IMR-90 (cell line): ENCODE results near the gene MRPS31. TPM values are rescaled to one million over a fixed set of nuclear protein-coding genes. Genes with fewer than 3 reads are reported as not detected.

Experiments used
- ATAC-seq: fragments of 200-7000 bp; cut with Tn5 transposase; 2 replicates; pipeline ENCODE4 v1.9.1; 2020; ENCODE audit warnings: low read depth, mild to moderate bottlenecking, moderate library complexity
- BruUV-seq: library from RNA; stranded (reverse); fragments of 400-500 nt; replicated peaks from 2 replicates; lab custom pipeline; 2021; lab: Mats Ljungman, UMichigan
- CTCF ChIA-PET: fragments of 300-600 bp; formaldehyde crosslinking; extraction: SDS; loops from one replicate; lab custom pipeline; 2021; ENCODE audit warnings: antibody characterized with exemption; lab: Yijun Ruan, JAX
- POLR2A ChIA-PET: fragments of 300-600 bp; sonication (Branson Sonifier 250); formaldehyde crosslinking; loops from one replicate; lab custom pipeline; 2022; ENCODE audit warnings: antibody characterized with exemption; ENCODE audit not compliant: unreplicated experiment; lab: Charles Lee
- DNase-seq: peaks from one replicate; pipeline ENCODE4 v3.0.0; 2013
- H2AFZ ChIP-seq: replicated peaks from 2 replicates; pipeline ENCODE3; 2013; ENCODE audit warnings: low read length, mild to moderate bottlenecking; ENCODE audit not compliant: poor library complexity
- H2AK5ac ChIP-seq: 2 replicates; pipeline ENCODE4 v1.6.1; 2013; ENCODE audit warnings: low read depth, low read length, inconsistent platforms
- H2AK9ac ChIP-seq: replicated peaks from 2 replicates; pipeline ENCODE3; 2013; ENCODE audit warnings: mild to moderate bottlenecking, low read depth, low read length, moderate library complexity; ENCODE audit not compliant: poor library complexity
- H2BK120ac ChIP-seq: 2 replicates; pipeline ENCODE4 v1.6.1; 2013; ENCODE audit warnings: low read depth, low read length, inconsistent platforms
- H2BK15ac ChIP-seq: 3 replicates; pipeline ENCODE4 v1.6.1; 2013; ENCODE audit warnings: low read depth, low read length, inconsistent platforms
- H2BK20ac ChIP-seq: 2 replicates; pipeline ENCODE4 v1.6.1; 2013; ENCODE audit warnings: low read depth, mild to moderate bottlenecking, inconsistent platforms, low read length, moderate library complexity
- H2BK5ac ChIP-seq: 2 replicates; pipeline ENCODE4 v1.6.1; 2013; ENCODE audit warnings: mild to moderate bottlenecking, low read depth, low read length, inconsistent platforms; ENCODE audit not compliant: poor library complexity, severe bottlenecking
- H3K14ac ChIP-seq: replicated peaks from 2 replicates; pipeline ENCODE4 v1.6.1; 2013; ENCODE audit warnings: low read depth, low read length, inconsistent platforms
- H3K18ac ChIP-seq: 2 replicates; pipeline ENCODE4 v1.6.1; 2013; ENCODE audit warnings: low read depth, low read length, control low read depth
- H3K23ac ChIP-seq: 2 replicates; pipeline ENCODE4 v1.6.1; 2013; ENCODE audit warnings: low read depth, low read length, inconsistent platforms
- H3K27ac ChIP-seq: 2 replicates; pipeline ENCODE4 v1.5.1; 2013; ENCODE audit warnings: mild to moderate bottlenecking, control low read depth, low read length; ENCODE audit not compliant: insufficient read depth
- H3K27me3 ChIP-seq: 2 replicates; pipeline ENCODE4 v1.6.1; 2013; ENCODE audit warnings: low read length; ENCODE audit not compliant: control insufficient read depth, insufficient read depth
- H3K36me3 ChIP-seq: 2 replicates; pipeline ENCODE4 v1.6.1; 2013; ENCODE audit warnings: low read length, mixed read lengths; ENCODE audit not compliant: control insufficient read depth, insufficient read depth
- H3K4ac ChIP-seq: 2 replicates; pipeline ENCODE4 v1.6.1; 2013; ENCODE audit warnings: low read depth, low read length, inconsistent platforms
- H3K4me1 ChIP-seq: 2 replicates; pipeline ENCODE4 v1.6.1; 2013; ENCODE audit warnings: low read length, mixed read lengths; ENCODE audit not compliant: control insufficient read depth, insufficient read depth
- H3K4me2 ChIP-seq: 2 replicates; pipeline ENCODE4 v1.6.1; 2013; ENCODE audit warnings: low read depth, mild to moderate bottlenecking, control low read depth, low read length, moderate library complexity
- H3K4me3 ChIP-seq: 2 replicates; pipeline ENCODE4 v1.5.1; 2013; ENCODE audit warnings: low read depth, mild to moderate bottlenecking, control low read depth, low read length, moderate library complexity; ENCODE audit not compliant: insufficient read depth
- H3K56ac ChIP-seq: 2 replicates; pipeline ENCODE4 v1.6.1; 2013; ENCODE audit warnings: low read length, inconsistent platforms; ENCODE audit not compliant: insufficient read depth; ENCODE audit errors: extremely low read depth
- H3K79me1 ChIP-seq, 2 experiments: 2 replicates each; pipeline ENCODE4 v1.6.1; 2013; ENCODE audit warnings: low read length in 2 of 2, inconsistent platforms in 1 of 2, low read depth in 1 of 2
- H3K9ac ChIP-seq: 2 replicates; pipeline ENCODE4 v1.6.1; 2013; ENCODE audit warnings: low read depth, low read length, control low read depth
- H3K9me1 ChIP-seq: 2 replicates; pipeline ENCODE4 v1.6.1; 2013; ENCODE audit warnings: low read length, inconsistent platforms; ENCODE audit not compliant: insufficient read depth
- H3K9me3 ChIP-seq: 2 replicates; pipeline ENCODE4 v1.6.1; 2013; ENCODE audit warnings: low read length; ENCODE audit not compliant: control insufficient read depth, insufficient read depth
- H4K20me1 ChIP-seq: 2 replicates; pipeline ENCODE4 v1.6.1; 2013; ENCODE audit warnings: low read length, inconsistent platforms; ENCODE audit not compliant: insufficient read depth
- H4K5ac ChIP-seq: 2 replicates; pipeline ENCODE4 v1.6.1; 2013; ENCODE audit warnings: mild to moderate bottlenecking, low read depth, low read length, control low read depth
- H4K8ac ChIP-seq, 2 experiments: 2 replicates each; pipeline ENCODE4 v1.6.1; 2013; ENCODE audit warnings: low read depth in 2 of 2, low read length in 2 of 2, control low read depth in 1 of 2, inconsistent platforms in 1 of 2
- H4K91ac ChIP-seq: 2 replicates; pipeline ENCODE4 v1.6.1; 2013; ENCODE audit warnings: low read depth, low read length, inconsistent platforms; ENCODE audit not compliant: insufficient read depth
- BHLHE40 ChIP-seq: fragments of 150-350 bp; IDR thresholded peaks from 2 replicates; pipeline ENCODE4 v1.6.1; 2016; ENCODE audit warnings: mild to moderate bottlenecking, low read depth, low read length
- CEBPB ChIP-seq: IDR thresholded peaks from 2 replicates; pipeline ENCODE4 v1.6.1; 2012; ENCODE audit warnings: low read depth, low read length, improper control_type of control experiment
- CHD1 ChIP-seq: IDR thresholded peaks from 2 replicates; pipeline ENCODE4 v1.6.1; 2012; ENCODE audit warnings: low read depth, low read length, improper control_type of control experiment
- MAFK ChIP-seq: IDR thresholded peaks from 2 replicates; pipeline ENCODE4 v1.6.1; 2012; ENCODE audit warnings: low read depth, low read length, improper control_type of control experiment
- MAZ ChIP-seq: IDR thresholded peaks from 2 replicates; pipeline ENCODE4 v1.6.1; 2012; ENCODE audit warnings: low read depth, mild to moderate bottlenecking, low read length, improper control_type of control experiment, moderate library complexity, borderline replicate concordance
- MXI1 ChIP-seq: IDR thresholded peaks from 2 replicates; pipeline ENCODE4 v1.6.1; 2012; ENCODE audit warnings: low read depth, mild to moderate bottlenecking, low read length, moderate library complexity, borderline replicate concordance
- NFE2L2 ChIP-seq: fragments of 150-350 bp; IDR thresholded peaks from 2 replicates; pipeline ENCODE4 v1.6.1; 2016; ENCODE audit warnings: low read depth, mild to moderate bottlenecking, low read length
- RCOR1 ChIP-seq: IDR thresholded peaks from 2 replicates; pipeline ENCODE4 v1.6.1; 2012; ENCODE audit warnings: mild to moderate bottlenecking, low read length, improper control_type of control experiment; ENCODE audit not compliant: insufficient replicate concordance
- RFX5 ChIP-seq: IDR thresholded peaks from 2 replicates; pipeline ENCODE4 v1.8.0; 2012; ENCODE audit warnings: low read depth, mild to moderate bottlenecking, low read length, moderate library complexity
- SMC3 ChIP-seq: fragments of 150-350 bp; IDR thresholded peaks from 2 replicates; pipeline ENCODE4 v1.6.1; 2016; ENCODE audit warnings: low read depth, mild to moderate bottlenecking, antibody characterized with exemption, low read length, moderate library complexity
- WGBS, 2 experiments: methylation state at CpG; one replicate each; pipeline versions ENCODE4 v1.1.5 to v1.1.7; 2013; ENCODE audit warnings: missing lambda C conversion rate in 2 of 2; ENCODE audit not compliant: insufficient read length in 1 of 2; ENCODE audit errors: extremely low coverage in 2 of 2; 5-methylcytosine and 5-hydroxymethylcytosine counted together
- dilution Hi-C: fragments of 300-500 bp; cut with HindIII; formaldehyde crosslinking; loops from one replicate; pipeline ENCODE4 v1.14.3; 2018; ENCODE audit warnings: low sequenced_read_pairs; ENCODE audit not compliant: unreplicated experiment
- in situ Hi-C: fragments of 300-500 bp; cut with MboI; formaldehyde crosslinking; loops from 3 replicates; pipeline ENCODE4 v1.14.3; 2019; ENCODE audit warnings: low sequenced_read_pairs, inconsistent platforms, mixed read lengths
- intact Hi-C: fragments of 100-400 bp; cut with micrococcal nuclease; formaldehyde crosslinking; loops from 2 replicates; pipeline ENCODE4 v1.10.0; 2022
- polyA plus RNA-seq, 3 experiments: library from polyadenylated mRNA; depleted of rRNA; stranded (reverse); fragments of >200 nt; gene quantifications; 2 replicates each; pipeline ENCODE4 v1.2.3, GENCODE V29; 2012; ENCODE audit warnings: low replicate concordance in 1 of 3
- total RNA-seq: library from RNA; depleted of rRNA; stranded (reverse); fragments of >200 nt; gene quantifications from 2 replicates; pipeline ENCODE4 v1.2.3, GENCODE V29; 2012
- TF ChIP-seq, protein P1 (sequence below): fragments of 150-350 bp; IDR thresholded peaks from 2 replicates; pipeline ENCODE4 v1.6.1; 2016; ENCODE audit warnings: low read depth, mild to moderate bottlenecking, low read length, moderate library complexity, borderline replicate concordance

The MRPS31 gene
- total and polyA plus RNA-seq, 2 of the 4 experiments (the other 2 are of a cell fraction) = 9.3 to 14.8 TPM

DNA sequence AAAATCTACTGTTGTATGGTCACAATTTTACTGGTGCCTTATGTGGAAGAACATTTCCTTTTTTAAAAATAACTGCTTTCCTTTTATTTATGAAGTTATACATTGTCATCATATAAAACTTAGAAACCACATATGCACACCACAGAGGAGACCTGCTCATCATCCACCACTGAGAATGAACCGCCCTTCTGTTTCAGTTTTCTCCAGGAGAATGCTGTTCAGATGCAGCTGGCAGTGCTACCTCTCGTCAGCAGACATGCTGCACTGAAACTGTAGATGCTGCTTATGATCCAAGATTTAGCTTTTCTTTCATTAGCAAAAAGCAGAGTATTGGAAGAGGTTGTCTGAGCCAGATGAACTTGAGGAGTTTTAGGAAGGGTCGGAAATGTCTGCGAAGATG lies 28.5 kb upstream of the MRPS31 start:
- BruUV-seq = no TSS peak

More for the DNA sequence above, 28.5 kb upstream of the MRPS31 start:
- ChIA-PET CTCF (no interaction called here), POLR2A (no interaction called here)
- H3K79me1 ChIP-seq = no peaks in the 10 kb centered on the region
- no peaks in the 10 kb centered on the region for H3K4me1 ChIP-seq
- H3K56ac ChIP-seq = no peak overlapping the region
- no peaks in the 10 kb centered on the region for H3K27me3 ChIP-seq
- in situ Hi-C loops = no loop called here
- WGBS, 2 experiments = 100% methylated on average over 1 of the region's 4 CpGs; no CpG with 5 or more reads in 1 of the 2 experiments
- no peak overlapping the region for H2AK9ac ChIP-seq
- H2AK5ac ChIP-seq = no peak overlapping the region
- TF ChIP-seq CEBPB (no peak), MAZ (no peak), BHLHE40 (no peak), SMC3 (no peak), CHD1 (no peak), MAFK (no peak), RCOR1 (no peak), RFX5 (no peak), MXI1 (no peak), NFE2L2 (no peak)
- TF ChIP-seq, protein P1, sequence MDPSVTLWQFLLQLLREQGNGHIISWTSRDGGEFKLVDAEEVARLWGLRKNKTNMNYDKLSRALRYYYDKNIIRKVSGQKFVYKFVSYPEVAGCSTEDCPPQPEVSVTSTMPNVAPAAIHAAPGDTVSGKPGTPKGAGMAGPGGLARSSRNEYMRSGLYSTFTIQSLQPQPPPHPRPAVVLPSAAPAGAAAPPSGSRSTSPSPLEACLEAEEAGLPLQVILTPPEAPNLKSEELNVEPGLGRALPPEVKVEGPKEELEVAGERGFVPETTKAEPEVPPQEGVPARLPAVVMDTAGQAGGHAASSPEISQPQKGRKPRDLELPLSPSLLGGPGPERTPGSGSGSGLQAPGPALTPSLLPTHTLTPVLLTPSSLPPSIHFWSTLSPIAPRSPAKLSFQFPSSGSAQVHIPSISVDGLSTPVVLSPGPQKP = no peak
- H2AFZ ChIP-seq = no peak overlapping the region
- intact Hi-C loops = no loop called here
- DNase-seq (no peak), ATAC-seq (no peak)
- no peak overlapping the region for H4K91ac ChIP-seq
- H3K4me2 ChIP-seq = no peak overlapping the region
- dilution Hi-C loops = no loop called here
- no peak overlapping the region for H3K4me3 ChIP-seq
- H4K20me1 ChIP-seq = no peaks in the 10 kb centered on the region
- H3K18ac ChIP-seq = no peak overlapping the region
- no peak overlapping the region for H2BK15ac ChIP-seq
- H3K36me3 ChIP-seq = peaks cover 24% of the 10 kb centered on the region
- no peak overlapping the region for H4K8ac ChIP-seq
- H3K4ac ChIP-seq = no peak overlapping the region
- H2BK20ac ChIP-seq = no peak overlapping the region
- H4K5ac ChIP-seq = no peak overlapping the region
- no peak overlapping the region for H2BK120ac ChIP-seq
- H3K9me1 ChIP-seq = no peaks in the 10 kb centered on the region; the same call in 1 of the 2 replicates
- H3K27ac ChIP-seq = no peak overlapping the region
- H3K9me3 ChIP-seq = no peaks in the 10 kb centered on the region
- H3K23ac ChIP-seq = no peak overlapping the region
- no peak overlapping the region for H2BK5ac ChIP-seq
- H3K14ac ChIP-seq = no peak overlapping the region
- H3K9ac ChIP-seq = no peak overlapping the region
